Gastrocnemius medialis (tissue), 4 donors: ENCODE results near the gene CACNG1. TPM values are rescaled to one million over a fixed set of nuclear protein-coding genes. Genes with fewer than 3 reads are reported as not detected.

Source experiments
- ATAC-seq, 2 donors: fragments of 150-250 bp; one replicate each; pipeline ENCODE4 v1.9.1; 2016
- DNase-seq, 2 donors: peaks; one replicate each; pipeline ENCODE4 v3.0.0-alpha.2; 2019
- H3K27ac ChIP-seq, 4 donors: fragments of 200-600 bp; sonication (generic); 1 replicate in 1 of 4; 2 replicates in 3 of 4; pipeline ENCODE4 v1.5.1; 2016 to 2018; ENCODE audit warnings: mild to moderate bottlenecking in 2 of 4, moderate library complexity in 1 of 4
- H3K27me3 ChIP-seq, 3 donors: fragments of 200-600 bp; sonication (generic) in 2 of 3; 1 replicate in 1 of 3; 2 replicates in 2 of 3; pipeline versions ENCODE4 v1.5.1 to v1.6.0; 2016 to 2019; ENCODE audit warnings: mild to moderate bottlenecking in 1 of 3, moderate library complexity in 1 of 3
- H3K36me3 ChIP-seq, 2 donors: fragments of 200-600 bp; sonication (generic) in 1 of 2; one replicate each; pipeline ENCODE4 v1.5.1; 2017 to 2018
- H3K4me1 ChIP-seq, 2 donors: fragments of 200-600 bp; sonication (generic) in 1 of 2; one replicate each; pipeline ENCODE4 v1.5.1; 2016 to 2017; ENCODE audit warnings: mild to moderate bottlenecking in 2 of 2
- H3K4me3 ChIP-seq, 4 donors: fragments of 200-600 bp; sonication (generic) in 3 of 4; 1 replicate in 1 of 4; 2 replicates in 3 of 4; pipeline ENCODE4 v1.5.1; 2016 to 2019; ENCODE audit warnings: mild to moderate bottlenecking in 2 of 4
- H3K9me3 ChIP-seq, 3 donors: fragments of 200-600 bp; sonication (generic) in 2 of 3; 1 replicate in 1 of 3; 2 replicates in 2 of 3; pipeline ENCODE4 v1.5.1; 2016 to 2019
- POLR2A ChIP-seq, 2 donors: fragments of 450-650 bp; IDR thresholded peaks; one replicate each; pipeline ENCODE4 v1.6.1; 2017; ENCODE audit warnings: antibody characterized with exemption in 2 of 2, mild to moderate bottlenecking in 2 of 2, moderate library complexity in 2 of 2
- in situ Hi-C, 4 donors: fragments of 200-750 bp; cut with MboI; loops; one replicate each; pipeline versions ENCODE4 v1.15.0 to v1.8.0; 2017; ENCODE audit warnings: low sequenced_read_pairs in 4 of 4
- intact Hi-C: fragments of 100-400 bp; cut with DNase I; formaldehyde crosslinking; loops from one replicate; pipeline ENCODE4 v1.15.1; 2023; ENCODE audit warnings: low total_unique reads
- total RNA-seq, 4 donors: library from RNA; depleted of rRNA; stranded (reverse); fragments of >200 nt; gene quantifications; one replicate each; pipeline versions ENCODE4 v1.1.0 to v1.2.3, GENCODE V29; 2016
- TF ChIP-seq, protein P1 (sequence below), 5 experiments: fragments of 450-650 bp in 3 of 5; fragments of 200-600 bp in 2 of 5; sonication (generic) in 2 of 5; IDR thresholded peaks in 4 of 5; conservative IDR thresholded peaks in 1 of 5; 1 replicate in 4 of 5; 2 replicates in 1 of 5; pipeline ENCODE4 v1.5.1; 2016 to 2019; ENCODE audit warnings: antibody characterized with exemption in 5 of 5, mild to moderate bottlenecking in 3 of 5, moderate library complexity in 3 of 5

Gene CACNG1
- total RNA-seq, 4 donors from 2014 or later: 120 to 203 (median 154) TPM

DNA sequence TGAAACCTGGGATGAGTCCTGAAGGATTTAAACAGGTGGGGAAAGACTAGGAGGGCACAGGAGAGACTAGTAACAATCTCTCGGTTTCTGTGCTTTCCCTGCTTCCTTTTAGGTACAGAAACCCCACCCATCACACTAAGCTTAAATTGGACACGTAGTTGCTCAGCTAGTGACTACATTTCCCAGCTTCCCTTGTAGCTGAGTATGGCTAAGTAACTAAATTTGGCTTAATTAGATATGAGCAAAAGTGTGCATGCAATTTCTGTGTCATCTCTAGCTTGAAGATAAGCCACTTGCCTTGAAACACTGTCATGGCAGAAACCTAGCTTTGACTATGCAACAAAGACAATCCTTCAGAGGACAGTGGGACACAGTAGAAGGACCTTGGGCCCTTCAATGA lies 36.5 kb downstream of the CACNG1 start:
- H3K36me3 ChIP-seq: peaks cover 0 to 1% of the 10 kb centered on the region in 2 donors
- no peak overlapping the region for H3K4me3 ChIP-seq
- peaks cover 16 to 28% of the 10 kb centered on the region in 2 donors for H3K4me1 ChIP-seq
- TF ChIP-seq, protein P1, sequence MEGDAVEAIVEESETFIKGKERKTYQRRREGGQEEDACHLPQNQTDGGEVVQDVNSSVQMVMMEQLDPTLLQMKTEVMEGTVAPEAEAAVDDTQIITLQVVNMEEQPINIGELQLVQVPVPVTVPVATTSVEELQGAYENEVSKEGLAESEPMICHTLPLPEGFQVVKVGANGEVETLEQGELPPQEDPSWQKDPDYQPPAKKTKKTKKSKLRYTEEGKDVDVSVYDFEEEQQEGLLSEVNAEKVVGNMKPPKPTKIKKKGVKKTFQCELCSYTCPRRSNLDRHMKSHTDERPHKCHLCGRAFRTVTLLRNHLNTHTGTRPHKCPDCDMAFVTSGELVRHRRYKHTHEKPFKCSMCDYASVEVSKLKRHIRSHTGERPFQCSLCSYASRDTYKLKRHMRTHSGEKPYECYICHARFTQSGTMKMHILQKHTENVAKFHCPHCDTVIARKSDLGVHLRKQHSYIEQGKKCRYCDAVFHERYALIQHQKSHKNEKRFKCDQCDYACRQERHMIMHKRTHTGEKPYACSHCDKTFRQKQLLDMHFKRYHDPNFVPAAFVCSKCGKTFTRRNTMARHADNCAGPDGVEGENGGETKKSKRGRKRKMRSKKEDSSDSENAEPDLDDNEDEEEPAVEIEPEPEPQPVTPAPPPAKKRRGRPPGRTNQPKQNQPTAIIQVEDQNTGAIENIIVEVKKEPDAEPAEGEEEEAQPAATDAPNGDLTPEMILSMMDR (IDR thresholded peaks at IDR 0.05 in 4 of 5, conservative IDR thresholded peaks at IDR 0.05 in 1 of 5): no peak
- TF ChIP-seq POLR2A (IDR thresholded peaks at IDR 0.05): no peak
- in situ Hi-C loops: no loop called here
- H3K27ac ChIP-seq: peak overlapping the region in 1 of 4 donors; percentile 12
- H3K27me3 ChIP-seq: no peaks in the 10 kb centered on the region
- no peak for DNase-seq
- no peaks in the 10 kb centered on the region for H3K9me3 ChIP-seq
- intact Hi-C loops: no loop called here
- no peak for ATAC-seq

DNA sequence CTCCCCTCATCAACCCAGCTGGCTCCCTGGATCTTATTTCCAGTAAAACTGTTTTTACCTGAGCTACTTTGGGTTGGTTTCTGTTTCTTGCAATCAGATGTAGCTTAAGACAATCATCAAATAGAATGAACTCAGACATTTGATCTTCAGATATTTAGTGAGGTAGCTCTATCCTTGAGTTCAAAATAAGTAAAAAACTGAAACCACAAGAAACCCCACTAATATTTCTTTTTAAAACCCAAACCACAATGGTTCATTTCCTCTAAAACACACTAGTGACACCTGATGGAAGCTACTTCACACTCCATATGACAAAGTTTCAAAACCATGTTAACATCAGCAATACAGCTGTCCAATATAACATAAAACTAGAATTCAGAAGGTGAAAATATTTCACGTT lies 37.8 kb downstream of the CACNG1 start:
- Histone ChIP-seq H3K4me1 (peaks cover 9 to 17% of the 10 kb centered on the region in 2 donors), H3K27me3 (no peaks in the 10 kb centered on the region), H3K4me3 (no peak overlapping the region), H3K36me3 (peaks cover 0 to 11% of the 10 kb centered on the region in 2 donors), H3K9me3 (no peaks in the 10 kb centered on the region), H3K27ac (no peak overlapping the region)
- no peak for DNase-seq
- ATAC-seq: no peak
- in situ Hi-C loops: no loop called here
- TF ChIP-seq, protein P1 (IDR thresholded peaks at IDR 0.05 in 4 of 5, conservative IDR thresholded peaks at IDR 0.05 in 1 of 5): no peak
- TF ChIP-seq POLR2A (IDR thresholded peaks at IDR 0.05): no peak
- intact Hi-C loops: no loop called here

DNA sequence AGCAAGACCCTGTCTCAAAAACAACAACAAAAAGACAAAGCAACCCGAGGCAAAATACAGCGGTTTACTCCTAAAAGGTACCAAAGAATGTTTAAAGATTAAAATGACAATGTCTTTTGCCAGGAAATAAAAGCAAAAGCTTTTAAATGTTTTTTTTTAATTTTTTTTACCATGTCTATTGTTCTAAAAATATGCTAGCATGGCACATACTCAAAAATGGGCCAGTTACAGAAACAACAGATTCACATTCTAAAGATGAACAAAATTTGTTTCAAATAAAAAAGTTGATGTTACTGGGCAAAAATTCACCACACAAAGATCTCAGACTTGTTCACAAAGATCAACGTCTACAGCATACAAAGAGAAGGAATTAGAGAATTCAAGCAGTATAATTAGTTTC lies 41.1 kb downstream of the CACNG1 start:
- no peak overlapping the region for H3K4me3 ChIP-seq

DNA sequence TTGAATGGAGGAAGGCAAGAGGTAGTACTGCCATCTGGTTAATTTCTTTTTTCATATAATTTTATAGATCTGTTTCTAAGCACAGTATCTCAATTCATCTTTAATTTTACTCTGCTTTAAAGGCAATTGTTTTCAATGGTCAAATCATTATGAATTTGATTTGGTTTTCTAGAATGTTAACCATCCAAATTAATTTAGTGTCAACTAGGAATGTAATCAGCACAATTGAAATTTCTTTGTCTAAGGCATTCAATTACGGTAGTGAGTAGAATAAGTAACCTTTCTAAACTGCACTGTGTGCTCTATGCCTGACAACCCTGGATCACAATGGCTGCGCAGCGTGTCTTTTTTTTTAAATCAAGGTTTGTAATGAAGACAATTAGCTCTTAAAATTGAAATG lies 44.3 kb downstream of the CACNG1 start:
- TF ChIP-seq, protein P1 (IDR thresholded peaks at IDR 0.05 in 4 of 5, conservative IDR thresholded peaks at IDR 0.05 in 1 of 5): no peak
- TF ChIP-seq POLR2A (IDR thresholded peaks at IDR 0.05): no peak
- DNase-seq (no peak), ATAC-seq (no peak)
- Histone ChIP-seq H3K36me3 (peaks cover 0 to 15% of the 10 kb centered on the region in 2 donors), H3K4me1 (peaks cover 16 to 17% of the 10 kb centered on the region in 2 donors), H3K27ac (no peak overlapping the region), H3K9me3 (no peaks in the 10 kb centered on the region), H3K27me3 (no peaks in the 10 kb centered on the region), H3K4me3 (no peak overlapping the region)
- in situ Hi-C loops (no loop called here), intact Hi-C loops (no loop called here)

More for the DNA sequence above, 41.1 kb downstream of the CACNG1 start:
- DNase-seq (no peak), ATAC-seq (no peak)
- H3K36me3 ChIP-seq: peaks cover 0 to 15% of the 10 kb centered on the region in 2 donors
- in situ Hi-C loops (no loop called here), intact Hi-C loops (no loop called here)
- no peaks in the 10 kb centered on the region for H3K9me3 ChIP-seq
- no peak for TF ChIP-seq POLR2A (IDR thresholded peaks at IDR 0.05)
- TF ChIP-seq, protein P1 (IDR thresholded peaks at IDR 0.05 in 4 of 5, conservative IDR thresholded peaks at IDR 0.05 in 1 of 5): no peak
- no peaks in the 10 kb centered on the region for H3K27me3 ChIP-seq
- H3K4me1 ChIP-seq: peaks cover 9 to 13% of the 10 kb centered on the region in 2 donors
- H3K27ac ChIP-seq: no peak overlapping the region

DNA sequence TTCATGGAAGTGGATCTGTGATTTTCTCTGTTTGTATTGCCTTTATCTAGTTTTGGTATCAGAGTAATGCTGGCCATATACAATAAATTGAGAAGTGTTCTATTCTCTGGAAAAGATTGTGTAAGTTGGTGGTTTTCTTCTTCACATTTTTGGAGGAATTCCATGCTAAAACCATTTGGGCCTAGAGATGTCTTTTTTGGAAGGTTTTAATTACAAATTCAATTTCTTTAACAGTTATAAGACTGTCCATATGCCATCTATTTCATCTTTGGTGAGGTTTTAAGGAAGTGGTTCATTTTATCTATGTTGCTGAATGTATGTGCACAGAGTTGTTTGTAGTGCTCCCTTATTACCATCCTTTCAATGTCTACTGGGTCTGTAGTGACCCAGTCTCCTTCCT lies 46.0 kb downstream of the CACNG1 start:
- in situ Hi-C loops: no loop called here
- ATAC-seq: no peak
- intact Hi-C loops: no loop called here
- no peak overlapping the region for H3K27ac ChIP-seq
- H3K9me3 ChIP-seq: no peaks in the 10 kb centered on the region
- no peak overlapping the region for H3K4me3 ChIP-seq
- TF ChIP-seq, protein P1 (IDR thresholded peaks at IDR 0.05 in 4 of 5, conservative IDR thresholded peaks at IDR 0.05 in 1 of 5): no peak
- TF ChIP-seq POLR2A (IDR thresholded peaks at IDR 0.05): no peak
- H3K27me3 ChIP-seq: no peaks in the 10 kb centered on the region
- peaks cover 16 to 27% of the 10 kb centered on the region in 2 donors for H3K4me1 ChIP-seq
- H3K36me3 ChIP-seq: peaks cover 0 to 15% of the 10 kb centered on the region in 2 donors
- no peak for DNase-seq
